Measurements from ENCODE around the gene IQSEC3. TPM values are rescaled to one million over a fixed set of nuclear protein-coding genes. Genes with fewer than 3 reads are reported as not detected.
"Not testable (repeated sequence)": the region's sequence is repeated elsewhere in the genome, so short reads cannot be mapped to it uniquely, and the experiment has no call there.

The IQSEC3 gene
- polyA plus RNA-seq, 1 donor from 2014 or later = 2.4 TPM

DNA sequence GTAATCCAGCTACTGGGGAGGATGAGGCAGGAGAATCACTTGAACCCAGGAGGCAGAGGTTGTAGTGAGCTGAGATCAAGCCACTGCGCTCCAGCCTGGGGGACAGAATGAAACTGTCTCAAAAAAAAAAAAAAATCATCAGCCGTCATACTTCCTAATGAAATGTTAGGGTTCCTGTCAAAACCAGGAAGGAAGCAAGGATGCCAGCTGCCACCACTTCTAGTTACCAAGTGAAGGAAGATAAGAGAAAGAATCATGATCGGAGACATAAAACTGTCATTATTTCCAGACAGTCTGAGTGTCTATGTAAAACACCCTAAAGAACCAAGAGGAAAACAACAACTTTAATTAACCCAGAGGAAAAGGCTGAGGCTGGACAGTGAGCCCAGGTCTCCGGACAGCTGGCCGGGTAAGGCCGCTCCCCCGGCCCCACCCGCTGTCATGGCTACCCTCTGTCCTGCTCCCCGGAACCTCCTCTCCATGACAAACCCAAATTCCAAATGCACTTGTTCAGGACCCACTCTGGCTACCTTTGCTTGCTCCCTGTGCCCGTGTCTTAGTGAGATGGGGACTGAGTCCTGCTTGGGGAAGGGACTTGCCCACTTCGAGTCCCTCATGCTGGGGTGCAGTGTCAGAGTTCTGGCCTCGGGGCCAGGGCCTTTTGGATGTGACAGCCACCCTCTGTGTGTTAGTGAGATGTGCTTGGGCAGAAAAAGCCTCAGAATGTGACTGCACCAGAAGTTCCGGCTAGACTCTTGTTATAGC is 118.4 kb downstream of the IQSEC3 start:
- no peak for TF ChIP-seq EZH2 (IDR thresholded peaks at IDR 0.05; ENCODE audit: borderline replicate concordance, insufficient read depth, low read length, poor library complexity, severe bottlenecking)
- Histone ChIP-seq H3K9ac (ENCODE audit: low read length) (no peak overlapping the region), H3K4me2 (ENCODE audit: low read length) (no peak overlapping the region), H3K9me2 (ENCODE audit: insufficient read depth, low read length) (no peaks in the 10 kb centered on the region), H3K9me3 (ENCODE audit: low read length) (no peaks in the 10 kb centered on the region), H3K27me3 (ENCODE audit: insufficient read depth, low read depth, low read length) (no peaks in the 10 kb centered on the region), H3K79me2 (replicated peaks; ENCODE audit: insufficient read depth, low read length) (no peaks in the 10 kb centered on the region), H2AFZ (ENCODE audit: low read depth, low read length) (no peak overlapping the region), H3K36me3 (ENCODE audit: insufficient read depth, low read length) (no peaks in the 10 kb centered on the region), H3K4me3 (ENCODE audit: low read length) (no peak overlapping the region), H3F3A (ENCODE audit: insufficient read depth, low read length, poor library complexity, severe bottlenecking) (no peaks in the 10 kb centered on the region), H3K27ac (ENCODE audit: low read length) (no peak overlapping the region), H4K20me1 (ENCODE audit: insufficient read depth) (no peaks in the 10 kb centered on the region)

DNA sequence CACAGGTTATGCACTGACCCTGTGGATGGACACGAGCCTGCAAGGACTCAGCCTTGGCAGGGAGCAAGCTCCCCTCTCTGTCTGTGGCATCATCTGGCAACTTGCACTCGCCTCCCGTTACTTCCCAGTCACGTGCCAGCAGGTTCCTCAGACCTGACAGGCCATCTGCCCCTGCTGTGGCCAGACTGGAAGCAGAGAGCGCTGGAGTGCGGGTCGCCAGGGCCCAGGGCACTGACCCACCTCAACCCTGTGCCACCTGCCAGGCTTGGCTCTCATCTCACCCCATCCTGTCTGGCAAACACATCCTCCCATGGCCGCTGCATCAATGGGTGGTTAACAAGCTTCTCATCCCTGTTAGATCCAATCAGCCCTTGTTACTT is 119.0 kb downstream of the IQSEC3 start:
- no peaks in the 10 kb centered on the region for H3K9me3 ChIP-seq (ENCODE audit: low read length)
- no peak for TF ChIP-seq MXI1 (conservative IDR thresholded peaks at IDR 0.05; ENCODE audit: poor library complexity, severe bottlenecking)
- no peak overlapping the region for H3K27ac ChIP-seq (ENCODE audit: low read length)
- H3F3A ChIP-seq (ENCODE audit: insufficient read depth, low read length, poor library complexity, severe bottlenecking) = no peaks in the 10 kb centered on the region
- no peaks in the 10 kb centered on the region for H3K27me3 ChIP-seq (ENCODE audit: insufficient read depth, low read depth, low read length)
- H2AFZ ChIP-seq (ENCODE audit: low read depth, low read length) = no peak overlapping the region
- no peak overlapping the region for H3K4me3 ChIP-seq (ENCODE audit: low read length)
- H3K9me2 ChIP-seq (ENCODE audit: insufficient read depth, low read length) = no peaks in the 10 kb centered on the region
- no peak overlapping the region for H3K4me2 ChIP-seq (ENCODE audit: low read length)
- H3K36me3 ChIP-seq (ENCODE audit: insufficient read depth, low read length) = no peaks in the 10 kb centered on the region
- no peak overlapping the region for H3K9ac ChIP-seq (ENCODE audit: low read length)
- H3K79me2 ChIP-seq (replicated peaks; ENCODE audit: insufficient read depth, low read length) = no peaks in the 10 kb centered on the region
- H4K20me1 ChIP-seq (ENCODE audit: insufficient read depth) = no peaks in the 10 kb centered on the region

DNA sequence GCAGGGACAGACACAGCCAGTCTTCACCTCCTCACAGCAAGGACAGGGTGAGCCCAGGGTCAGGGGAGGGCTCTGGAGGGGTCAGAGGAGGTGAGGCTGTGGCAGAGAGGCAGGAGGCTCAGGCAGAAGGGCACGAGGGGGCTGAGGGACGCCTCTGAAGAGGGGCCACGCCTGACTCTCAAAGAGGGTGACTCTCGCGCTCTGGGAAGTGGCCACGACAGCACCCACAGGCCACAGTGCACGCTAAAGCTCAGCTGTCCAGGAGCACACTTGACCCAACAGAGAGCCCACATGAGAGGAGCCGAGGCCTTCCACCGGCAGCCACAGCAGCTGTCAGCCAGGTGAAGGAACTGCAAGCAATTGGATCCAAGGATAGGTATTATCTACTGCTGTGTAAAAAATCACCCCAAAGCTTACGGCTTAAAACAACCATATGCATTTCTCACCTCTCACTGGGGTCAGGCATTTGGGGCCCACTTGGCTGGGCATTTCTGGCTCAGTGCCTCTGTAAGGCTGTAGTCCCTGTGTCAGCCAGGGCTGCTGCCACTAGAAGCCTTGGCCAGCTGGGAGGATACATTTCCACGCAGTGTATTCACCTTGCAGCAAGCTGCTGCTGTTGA is 119.5 kb downstream of the IQSEC3 start:
- Histone ChIP-seq H3K4me2 (ENCODE audit: low read length) (no peak overlapping the region), H3K9me2 (ENCODE audit: insufficient read depth, low read length) (no peaks in the 10 kb centered on the region), H3K4me3 (ENCODE audit: low read length) (no peak overlapping the region), H3F3A (ENCODE audit: insufficient read depth, low read length, poor library complexity, severe bottlenecking) (no peaks in the 10 kb centered on the region), H2AFZ (ENCODE audit: low read depth, low read length) (no peak overlapping the region), H4K20me1 (ENCODE audit: insufficient read depth) (no peaks in the 10 kb centered on the region), H3K27ac (ENCODE audit: low read length) (no peak overlapping the region), H3K79me2 (replicated peaks; ENCODE audit: insufficient read depth, low read length) (no peaks in the 10 kb centered on the region), H3K9me3 (ENCODE audit: low read length) (no peaks in the 10 kb centered on the region), H3K9ac (ENCODE audit: low read length) (no peak overlapping the region), H3K27me3 (ENCODE audit: insufficient read depth, low read depth, low read length) (no peaks in the 10 kb centered on the region), H3K36me3 (ENCODE audit: insufficient read depth, low read length) (no peaks in the 10 kb centered on the region)
- TF ChIP-seq, protein P1, sequence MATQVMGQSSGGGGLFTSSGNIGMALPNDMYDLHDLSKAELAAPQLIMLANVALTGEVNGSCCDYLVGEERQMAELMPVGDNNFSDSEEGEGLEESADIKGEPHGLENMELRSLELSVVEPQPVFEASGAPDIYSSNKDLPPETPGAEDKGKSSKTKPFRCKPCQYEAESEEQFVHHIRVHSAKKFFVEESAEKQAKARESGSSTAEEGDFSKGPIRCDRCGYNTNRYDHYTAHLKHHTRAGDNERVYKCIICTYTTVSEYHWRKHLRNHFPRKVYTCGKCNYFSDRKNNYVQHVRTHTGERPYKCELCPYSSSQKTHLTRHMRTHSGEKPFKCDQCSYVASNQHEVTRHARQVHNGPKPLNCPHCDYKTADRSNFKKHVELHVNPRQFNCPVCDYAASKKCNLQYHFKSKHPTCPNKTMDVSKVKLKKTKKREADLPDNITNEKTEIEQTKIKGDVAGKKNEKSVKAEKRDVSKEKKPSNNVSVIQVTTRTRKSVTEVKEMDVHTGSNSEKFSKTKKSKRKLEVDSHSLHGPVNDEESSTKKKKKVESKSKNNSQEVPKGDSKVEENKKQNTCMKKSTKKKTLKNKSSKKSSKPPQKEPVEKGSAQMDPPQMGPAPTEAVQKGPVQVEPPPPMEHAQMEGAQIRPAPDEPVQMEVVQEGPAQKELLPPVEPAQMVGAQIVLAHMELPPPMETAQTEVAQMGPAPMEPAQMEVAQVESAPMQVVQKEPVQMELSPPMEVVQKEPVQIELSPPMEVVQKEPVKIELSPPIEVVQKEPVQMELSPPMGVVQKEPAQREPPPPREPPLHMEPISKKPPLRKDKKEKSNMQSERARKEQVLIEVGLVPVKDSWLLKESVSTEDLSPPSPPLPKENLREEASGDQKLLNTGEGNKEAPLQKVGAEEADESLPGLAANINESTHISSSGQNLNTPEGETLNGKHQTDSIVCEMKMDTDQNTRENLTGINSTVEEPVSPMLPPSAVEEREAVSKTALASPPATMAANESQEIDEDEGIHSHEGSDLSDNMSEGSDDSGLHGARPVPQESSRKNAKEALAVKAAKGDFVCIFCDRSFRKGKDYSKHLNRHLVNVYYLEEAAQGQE (IDR thresholded peaks at IDR 0.05; ENCODE audit: borderline replicate concordance) = no peak
- TF ChIP-seq RAD21 (conservative IDR thresholded peaks at IDR 0.05) = no peak
- TF ChIP-seq EZH2 (IDR thresholded peaks at IDR 0.05; ENCODE audit: borderline replicate concordance, insufficient read depth, low read length, poor library complexity, severe bottlenecking) = no peak
- no peak for TF ChIP-seq SMC3 (conservative IDR thresholded peaks at IDR 0.05; ENCODE audit: poor library complexity)
- no peak for TF ChIP-seq EP300 (conservative IDR thresholded peaks at IDR 0.05; ENCODE audit: poor library complexity, severe bottlenecking)
- no peak for TF ChIP-seq MXI1 (conservative IDR thresholded peaks at IDR 0.05; ENCODE audit: poor library complexity, severe bottlenecking)
- TF ChIP-seq POLR2AphosphoS5 (IDR thresholded peaks at IDR 0.05) = no peak
- TF ChIP-seq TAF1 (IDR thresholded peaks at IDR 0.05; ENCODE audit: low read depth) = no peak
- TF ChIP-seq, protein P2, sequence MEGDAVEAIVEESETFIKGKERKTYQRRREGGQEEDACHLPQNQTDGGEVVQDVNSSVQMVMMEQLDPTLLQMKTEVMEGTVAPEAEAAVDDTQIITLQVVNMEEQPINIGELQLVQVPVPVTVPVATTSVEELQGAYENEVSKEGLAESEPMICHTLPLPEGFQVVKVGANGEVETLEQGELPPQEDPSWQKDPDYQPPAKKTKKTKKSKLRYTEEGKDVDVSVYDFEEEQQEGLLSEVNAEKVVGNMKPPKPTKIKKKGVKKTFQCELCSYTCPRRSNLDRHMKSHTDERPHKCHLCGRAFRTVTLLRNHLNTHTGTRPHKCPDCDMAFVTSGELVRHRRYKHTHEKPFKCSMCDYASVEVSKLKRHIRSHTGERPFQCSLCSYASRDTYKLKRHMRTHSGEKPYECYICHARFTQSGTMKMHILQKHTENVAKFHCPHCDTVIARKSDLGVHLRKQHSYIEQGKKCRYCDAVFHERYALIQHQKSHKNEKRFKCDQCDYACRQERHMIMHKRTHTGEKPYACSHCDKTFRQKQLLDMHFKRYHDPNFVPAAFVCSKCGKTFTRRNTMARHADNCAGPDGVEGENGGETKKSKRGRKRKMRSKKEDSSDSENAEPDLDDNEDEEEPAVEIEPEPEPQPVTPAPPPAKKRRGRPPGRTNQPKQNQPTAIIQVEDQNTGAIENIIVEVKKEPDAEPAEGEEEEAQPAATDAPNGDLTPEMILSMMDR (IDR thresholded peaks at IDR 0.05; ENCODE audit: poor library complexity, severe bottlenecking) = no peak

DNA sequence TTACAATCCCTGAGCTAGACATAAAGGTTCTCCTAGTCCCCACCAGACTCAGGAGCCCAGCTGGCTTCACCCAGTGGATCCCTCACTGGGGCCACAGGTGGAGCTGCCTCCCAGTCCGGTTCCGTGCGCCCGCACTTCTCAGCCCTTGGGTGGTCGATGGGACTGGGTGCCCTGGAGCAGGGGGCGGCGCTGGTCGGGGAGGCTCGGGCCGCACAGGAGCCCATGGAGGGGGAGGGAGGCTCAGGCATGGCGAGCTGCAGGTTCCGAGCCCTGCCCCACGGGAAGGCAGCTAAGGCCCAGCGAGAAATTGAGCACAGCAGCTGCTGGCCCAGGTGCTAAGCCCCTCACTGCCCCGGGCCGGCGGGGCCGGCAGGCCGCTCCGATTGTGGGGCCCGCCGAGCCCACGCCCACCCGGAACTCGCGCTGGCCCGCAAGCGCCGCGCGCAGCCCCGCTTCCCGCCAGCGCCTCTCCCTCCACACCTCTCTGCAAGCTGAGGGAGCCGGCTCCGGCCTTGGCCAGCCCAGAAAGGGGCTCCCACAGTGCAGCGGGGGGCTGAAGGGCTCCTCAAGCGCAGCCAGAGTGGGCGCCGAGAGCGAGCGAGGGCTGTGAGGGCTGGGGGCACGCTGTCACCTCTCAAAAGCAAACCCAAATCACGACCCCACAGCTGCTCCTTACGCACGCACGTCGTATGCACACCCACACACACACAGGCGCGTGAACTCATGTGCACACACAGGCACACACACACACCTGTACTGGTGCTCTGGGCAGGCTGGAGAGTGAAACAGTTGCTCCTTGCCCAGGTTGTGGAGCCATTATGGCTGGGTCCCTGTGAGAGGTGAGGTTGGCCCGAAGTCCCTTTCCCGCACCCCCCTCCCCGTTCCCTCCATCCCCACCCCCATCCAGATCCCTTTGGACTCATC is 121.7 kb downstream of the IQSEC3 start:
- Histone ChIP-seq H3K4me3 (ENCODE audit: low read length) (peak overlapping the region; percentile 64), H2AFZ (ENCODE audit: low read depth, low read length) (peak overlapping the region; percentile 27), H3K9ac (ENCODE audit: low read length) (peak overlapping the region; percentile 45)
- H3K36me3 ChIP-seq (ENCODE audit: insufficient read depth, low read length); H3K79me2 ChIP-seq (replicated peaks; ENCODE audit: insufficient read depth, low read length); H3K27me3 ChIP-seq (ENCODE audit: insufficient read depth, low read depth, low read length); H3K9me2 ChIP-seq (ENCODE audit: insufficient read depth, low read length); H3F3A ChIP-seq (ENCODE audit: insufficient read depth, low read length, poor library complexity, severe bottlenecking); H3K9me3 ChIP-seq (ENCODE audit: low read length); H4K20me1 ChIP-seq (ENCODE audit: insufficient read depth); H3K4me2 ChIP-seq (ENCODE audit: low read length); H3K27ac ChIP-seq (ENCODE audit: low read length): not testable (repeated sequence)

Data from neural cell (in vitro differentiated cells).